Measurements from ENCODE around the gene DEGS1.
A peak's percentile ranks its signal among the peaks of the same experiment; 100 is the strongest.

Gene DEGS1

GRCh38 chr1:224180783-224181452 is 2.1 kb upstream of the DEGS1 start:
- no peak for TF ChIP-seq CTCF (IDR thresholded peaks at IDR 0.05; ENCODE audit: borderline replicate concordance, insufficient read depth, low read depth, low read length)
- H3K4me3 ChIP-seq (ENCODE audit: low read depth, low read length) = no peak overlapping the region

GRCh38 chr1:224181453-224181810 is 1.6 kb upstream of the DEGS1 start:
- TF ChIP-seq CTCF (IDR thresholded peaks at IDR 0.05; ENCODE audit: borderline replicate concordance, insufficient read depth, low read depth, low read length) = no peak
- no peak overlapping the region for H3K4me3 ChIP-seq (ENCODE audit: low read depth, low read length)

GRCh38 chr1:224182057-224182865 is 779 bp upstream of the DEGS1 start:
- no peak for TF ChIP-seq CTCF (IDR thresholded peaks at IDR 0.05; ENCODE audit: borderline replicate concordance, insufficient read depth, low read depth, low read length)
- H3K4me3 ChIP-seq (ENCODE audit: low read depth, low read length) = peak overlapping the region; percentile 91

- H3K4me3 ChIP-seq (ENCODE audit: low read depth, low read length) = peak overlapping the region; percentile 91
- TF ChIP-seq CTCF (IDR thresholded peaks at IDR 0.05; ENCODE audit: borderline replicate concordance, insufficient read depth, low read depth, low read length) = no peak
These were observed 712 bp downstream of the DEGS1 start for GRCh38 chr1:224183591-224184312.

GRCh38 chr1:224185208-224185607 is 2.2 kb downstream of the DEGS1 start:
- H3K4me3 ChIP-seq (ENCODE audit: low read depth, low read length) = peak overlapping the region; percentile 91
- TF ChIP-seq CTCF (IDR thresholded peaks at IDR 0.05; ENCODE audit: borderline replicate concordance, insufficient read depth, low read depth, low read length) = no peak

GRCh38 chr1:224188286-224188685 is 5.2 kb downstream of the DEGS1 start:
- no peak for TF ChIP-seq CTCF (IDR thresholded peaks at IDR 0.05; ENCODE audit: borderline replicate concordance, insufficient read depth, low read depth, low read length)
- no peak overlapping the region for H3K4me3 ChIP-seq (ENCODE audit: low read depth, low read length)

All from GM12875 (cell line).